ENCODE results near the gene ZNF732.
"Not testable (repeated sequence)": the region's sequence is repeated elsewhere in the genome, so short reads cannot be mapped to it uniquely, and the experiment has no call there.

ZNF732 gene

DNA sequence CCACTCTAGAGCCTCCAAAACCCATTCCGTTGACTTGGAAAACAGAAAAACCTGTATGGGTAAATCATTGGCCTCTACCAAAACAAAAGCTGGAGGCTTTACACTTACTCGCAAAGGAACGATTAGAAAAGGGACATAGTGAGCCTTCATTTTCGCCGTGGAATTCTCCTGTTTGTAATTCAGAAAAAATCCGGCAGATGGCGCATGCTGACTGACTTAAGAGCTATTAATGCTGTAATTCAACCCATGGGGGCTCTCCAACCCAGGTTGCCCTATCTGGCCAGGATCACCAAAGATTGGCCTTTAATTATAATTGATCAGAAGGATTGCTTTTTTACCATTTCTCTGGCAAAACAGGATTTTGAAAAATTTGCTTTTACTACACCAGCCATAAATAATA is 60.8 kb downstream of the ZNF732 start:
- no peak overlapping the region for H2AFZ ChIP-seq (ENCODE audit: low read length)
- no peak overlapping the region for H3K9ac ChIP-seq (ENCODE audit: low read length)
- no peaks in the 10 kb centered on the region for H3K9me2 ChIP-seq (ENCODE audit: low read depth, low read length)
- no peaks in the 10 kb centered on the region for H3K27me3 ChIP-seq (ENCODE audit: insufficient read depth, low read length)
- no peaks in the 10 kb centered on the region for H3K9me3 ChIP-seq (ENCODE audit: low read length)
- no peak overlapping the region for H3K27ac ChIP-seq (ENCODE audit: low read depth, low read length, poor library complexity, severe bottlenecking)
- H3K4me3 ChIP-seq (ENCODE audit: low read depth, low read length, poor library complexity, severe bottlenecking) = no peak overlapping the region
- no peaks in the 10 kb centered on the region for H3K79me2 ChIP-seq (ENCODE audit: insufficient read depth, low read length)
- H3K4me2 ChIP-seq (ENCODE audit: low read length) = no peak overlapping the region
- peaks cover 10% of the 10 kb centered on the region for H3K4me1 ChIP-seq (ENCODE audit: insufficient read depth, low read length, severe bottlenecking)
- H3K36me3 ChIP-seq (ENCODE audit: insufficient read depth, low read length) = no peaks in the 10 kb centered on the region; the same call in 1 of the 2 replicates
- H4K20me1 ChIP-seq (ENCODE audit: insufficient read depth, low read length) = no peaks in the 10 kb centered on the region
- TF ChIP-seq EZH2 (IDR thresholded peaks at IDR 0.05; ENCODE audit: borderline replicate concordance, low read length) = no peak
- TF ChIP-seq, protein P1, sequence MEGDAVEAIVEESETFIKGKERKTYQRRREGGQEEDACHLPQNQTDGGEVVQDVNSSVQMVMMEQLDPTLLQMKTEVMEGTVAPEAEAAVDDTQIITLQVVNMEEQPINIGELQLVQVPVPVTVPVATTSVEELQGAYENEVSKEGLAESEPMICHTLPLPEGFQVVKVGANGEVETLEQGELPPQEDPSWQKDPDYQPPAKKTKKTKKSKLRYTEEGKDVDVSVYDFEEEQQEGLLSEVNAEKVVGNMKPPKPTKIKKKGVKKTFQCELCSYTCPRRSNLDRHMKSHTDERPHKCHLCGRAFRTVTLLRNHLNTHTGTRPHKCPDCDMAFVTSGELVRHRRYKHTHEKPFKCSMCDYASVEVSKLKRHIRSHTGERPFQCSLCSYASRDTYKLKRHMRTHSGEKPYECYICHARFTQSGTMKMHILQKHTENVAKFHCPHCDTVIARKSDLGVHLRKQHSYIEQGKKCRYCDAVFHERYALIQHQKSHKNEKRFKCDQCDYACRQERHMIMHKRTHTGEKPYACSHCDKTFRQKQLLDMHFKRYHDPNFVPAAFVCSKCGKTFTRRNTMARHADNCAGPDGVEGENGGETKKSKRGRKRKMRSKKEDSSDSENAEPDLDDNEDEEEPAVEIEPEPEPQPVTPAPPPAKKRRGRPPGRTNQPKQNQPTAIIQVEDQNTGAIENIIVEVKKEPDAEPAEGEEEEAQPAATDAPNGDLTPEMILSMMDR (IDR thresholded peaks at IDR 0.05; ENCODE audit: low read length) = peak; percentile 57
- H3F3A ChIP-seq (ENCODE audit: insufficient read depth, low read length) = no peaks in the 10 kb centered on the region

DNA sequence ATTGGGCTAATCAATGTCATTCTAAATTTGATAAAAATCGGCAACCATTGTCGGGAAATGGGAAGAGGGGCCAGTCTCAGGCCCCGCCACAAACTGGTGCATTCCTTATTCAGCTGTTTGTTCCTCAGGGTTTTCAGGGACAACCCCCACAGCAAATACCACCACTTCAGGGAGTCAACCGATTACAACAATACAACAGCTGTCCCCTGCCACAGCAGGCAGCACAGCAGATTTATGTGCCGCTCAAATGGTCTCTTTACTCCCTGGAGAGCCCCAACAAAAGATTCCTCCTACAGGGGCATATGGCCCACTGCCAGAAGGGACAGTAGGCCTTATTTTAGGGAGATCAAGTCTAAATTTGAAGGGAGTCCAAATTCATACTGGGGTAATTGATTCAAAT is 61.8 kb downstream of the ZNF732 start:
- no peaks in the 10 kb centered on the region for H3K79me2 ChIP-seq (ENCODE audit: insufficient read depth, low read length)
- H3K36me3 ChIP-seq (ENCODE audit: insufficient read depth, low read length) = no peaks in the 10 kb centered on the region; the same call in 1 of the 2 replicates
- no peak overlapping the region for H3K4me3 ChIP-seq (ENCODE audit: low read depth, low read length, poor library complexity, severe bottlenecking)
- H3K27me3 ChIP-seq (ENCODE audit: insufficient read depth, low read length) = no peaks in the 10 kb centered on the region
- no peak overlapping the region for H3K9ac ChIP-seq (ENCODE audit: low read length)
- no peaks in the 10 kb centered on the region for H3K9me2 ChIP-seq (ENCODE audit: low read depth, low read length)
- peaks cover 10% of the 10 kb centered on the region for H3K4me1 ChIP-seq (ENCODE audit: insufficient read depth, low read length, severe bottlenecking)
- TF ChIP-seq, protein P1 (IDR thresholded peaks at IDR 0.05; ENCODE audit: low read length) = no peak
- TF ChIP-seq EZH2 (IDR thresholded peaks at IDR 0.05; ENCODE audit: borderline replicate concordance, low read length) = no peak
- H2AFZ ChIP-seq (ENCODE audit: low read length) = no peak overlapping the region
- no peak overlapping the region for H3K4me2 ChIP-seq (ENCODE audit: low read length)
- H3K9me3 ChIP-seq (ENCODE audit: low read length) = no peaks in the 10 kb centered on the region
- no peak overlapping the region for H3K27ac ChIP-seq (ENCODE audit: low read depth, low read length, poor library complexity, severe bottlenecking)
- no peaks in the 10 kb centered on the region for H4K20me1 ChIP-seq (ENCODE audit: insufficient read depth, low read length)
- H3F3A ChIP-seq (ENCODE audit: insufficient read depth, low read length) = no peaks in the 10 kb centered on the region

DNA sequence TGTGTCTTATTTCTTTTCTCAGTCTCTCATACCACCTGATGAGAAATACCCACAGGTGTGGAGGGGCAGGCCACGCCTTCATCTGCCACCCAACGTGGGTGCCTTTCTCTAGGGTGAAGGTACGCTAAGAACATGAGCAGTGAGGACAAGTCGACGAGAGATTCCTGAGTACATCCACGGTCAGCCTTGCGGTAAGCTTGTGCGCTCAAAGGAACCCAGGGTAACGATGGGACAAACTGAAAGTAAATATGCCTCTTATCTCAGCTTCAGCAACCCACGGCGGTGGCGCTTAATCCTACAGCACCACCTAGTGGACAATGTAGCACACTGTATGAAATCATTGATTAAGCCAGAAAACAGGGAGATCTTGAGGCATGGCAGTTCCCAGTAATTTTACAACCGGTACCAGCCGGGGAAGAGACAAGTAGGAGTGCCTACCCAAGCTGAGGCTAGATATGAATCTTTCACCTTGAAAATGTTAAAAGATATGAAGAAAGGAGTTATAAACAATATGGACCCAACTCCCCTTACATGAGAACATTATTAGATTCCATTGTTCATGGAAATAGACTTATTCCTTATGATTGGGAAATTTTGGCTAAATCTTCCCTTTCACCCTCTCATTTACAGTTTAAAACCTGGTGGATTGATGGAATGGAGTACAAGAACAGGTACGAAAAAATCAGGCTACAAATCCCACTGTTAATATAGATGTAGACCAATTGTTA is 63.0 kb downstream of the ZNF732 start:
- Histone ChIP-seq H3K9me2 (ENCODE audit: low read depth, low read length) (no peaks in the 10 kb centered on the region), H3K27ac (ENCODE audit: low read depth, low read length, poor library complexity, severe bottlenecking) (peak overlapping the region; percentile 21), H3K9ac (ENCODE audit: low read length) (peak overlapping the region; percentile 37; the same call in 1 of the 2 replicates), H3K4me1 (ENCODE audit: insufficient read depth, low read length, severe bottlenecking) (peaks cover 10% of the 10 kb centered on the region), H3K79me2 (ENCODE audit: insufficient read depth, low read length) (no peaks in the 10 kb centered on the region), H2AFZ (ENCODE audit: low read length) (no peak overlapping the region), H3F3A (ENCODE audit: insufficient read depth, low read length) (no peaks in the 10 kb centered on the region), H3K36me3 (ENCODE audit: insufficient read depth, low read length) (no peaks in the 10 kb centered on the region; the same call in 1 of the 2 replicates), H3K9me3 (ENCODE audit: low read length) (no peaks in the 10 kb centered on the region), H3K27me3 (ENCODE audit: insufficient read depth, low read length) (no peaks in the 10 kb centered on the region), H4K20me1 (ENCODE audit: insufficient read depth, low read length) (no peaks in the 10 kb centered on the region), H3K4me2 (ENCODE audit: low read length) (peak overlapping the region; percentile 80), H3K4me3 (ENCODE audit: low read depth, low read length, poor library complexity, severe bottlenecking) (peak overlapping the region; percentile 56)
- TF ChIP-seq, protein P1 (IDR thresholded peaks at IDR 0.05; ENCODE audit: low read length) = peak; percentile 62; the same call in 1 of the 2 replicates
- no peak for TF ChIP-seq EZH2 (IDR thresholded peaks at IDR 0.05; ENCODE audit: borderline replicate concordance, low read length)

DNA sequence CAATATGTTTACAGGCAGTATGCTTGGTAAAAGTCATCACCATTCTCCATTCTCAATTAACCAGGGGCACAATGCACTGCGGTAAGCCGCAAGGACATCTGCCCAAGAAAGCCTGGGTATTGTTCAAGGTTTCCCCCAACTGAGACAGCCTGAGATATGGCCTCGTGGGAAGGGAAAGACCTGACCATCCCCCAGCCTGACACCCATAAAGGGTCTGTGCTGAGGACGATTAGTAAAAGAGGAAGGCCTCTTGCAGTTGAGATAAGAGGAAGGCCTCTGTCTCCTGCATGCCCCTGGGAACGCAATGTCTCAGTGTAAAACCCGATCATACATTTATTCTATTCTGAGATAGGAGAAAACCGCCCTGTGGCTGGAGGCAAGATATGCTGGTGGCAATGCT is 63.9 kb downstream of the ZNF732 start:
- not testable (repeated sequence) for H3K9me3 ChIP-seq (ENCODE audit: low read length); H3K4me3 ChIP-seq (ENCODE audit: low read depth, low read length, poor library complexity, severe bottlenecking); H3K79me2 ChIP-seq (ENCODE audit: insufficient read depth, low read length); H3K4me2 ChIP-seq (ENCODE audit: low read length); H3K9me2 ChIP-seq (ENCODE audit: low read depth, low read length); H3K9ac ChIP-seq (ENCODE audit: low read length); H3K36me3 ChIP-seq (ENCODE audit: insufficient read depth, low read length); H4K20me1 ChIP-seq (ENCODE audit: insufficient read depth, low read length); H3K27me3 ChIP-seq (ENCODE audit: insufficient read depth, low read length); H3K4me1 ChIP-seq (ENCODE audit: insufficient read depth, low read length, severe bottlenecking); H2AFZ ChIP-seq (ENCODE audit: low read length); H3F3A ChIP-seq (ENCODE audit: insufficient read depth, low read length); H3K27ac ChIP-seq (ENCODE audit: low read depth, low read length, poor library complexity, severe bottlenecking)

All from OCI-LY1 (cell line).